Sigmoid colon (tissue), 4 donors: ENCODE measurements around the gene NANP.
"Not testable (repeated sequence)": the region's sequence is repeated elsewhere in the genome, so short reads cannot be mapped to it uniquely, and the experiment has no call there.

Experiments
- CTCF ChIP-seq, 4 experiments: fragments of 450-650 bp in 3 of 4; fragments of 200-600 bp in 1 of 4; IDR thresholded peaks; one replicate each; pipeline ENCODE4 v1.5.1; 2016 to 2019; ENCODE audit warnings: antibody characterized with exemption in 4 of 4, mild to moderate bottlenecking in 3 of 4, moderate library complexity in 2 of 4
- POLR2A ChIP-seq, 2 donors: fragments of 450-650 bp; IDR thresholded peaks; one replicate each; pipeline ENCODE4 v1.6.1; 2016; ENCODE audit warnings: antibody characterized with exemption in 2 of 2, mild to moderate bottlenecking in 2 of 2, moderate library complexity in 2 of 2
- POLR2AphosphoS5 ChIP-seq, 4 donors: sonication (generic); formaldehyde crosslinking; IDR thresholded peaks; one replicate each; pipeline ENCODE4 v1.6.1; 2017; ENCODE audit warnings: antibody characterized with exemption in 4 of 4

DNA sequence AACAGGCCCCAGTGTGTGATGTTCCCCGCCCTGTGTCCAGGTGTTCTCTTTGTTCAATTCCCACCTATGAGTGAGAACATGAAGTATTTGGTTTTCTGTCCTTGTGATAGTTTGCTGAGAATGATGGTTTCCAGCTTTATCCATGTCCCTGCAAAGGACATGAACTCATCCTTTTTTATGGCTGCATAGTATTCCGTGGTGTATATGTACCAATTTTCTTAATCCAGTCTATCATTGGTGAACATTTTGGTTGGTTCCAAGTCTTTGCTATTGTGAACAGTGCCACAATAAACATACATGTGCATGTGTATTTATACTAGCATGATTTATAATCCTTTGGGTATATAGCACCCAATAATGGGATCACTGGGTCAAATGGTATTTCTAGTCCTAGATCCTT is 6.8 kb upstream of the NANP start:
- not testable (repeated sequence) for TF ChIP-seq POLR2AphosphoS5, CTCF, POLR2A (IDR thresholded peaks at IDR 0.05)
